ENCODE measurements around the gene TNK2. TPM values are rescaled to one million over a fixed set of nuclear protein-coding genes. Genes with fewer than 3 reads are reported as not detected.

TNK2 gene
- total RNA-seq, 1 experiment from 2014 or later, result 55.1 TPM

GRCh38 chr3:195916991-195917390 lies 8.6 kb upstream of the TNK2 start:
- POLR2A ChIA-PET, result no interaction called here

More at GRCh38 chr3:195916991-195917390, 8.6 kb upstream of the TNK2 start:
- ChIA-PET RAD21 (ENCODE audit: low non-redundant PET in 1 of 2, low total read pairs in 2 of 2, uncharacterized antibody in 2 of 2, unreplicated experiment in 2 of 2) (no interaction called here), CTCF (interaction anchor here (2.9 kb wide), 1 partner anchor 58 kb away, joined by 21 read pairs; no protein-coding TSS in a partner anchor)
- no peak overlapping the region for H3K27ac ChIP-seq (ENCODE audit: low read depth, low read length)
- TF ChIP-seq RAD21 (IDR thresholded peaks at IDR 0.05; ENCODE audit: low read depth), result no peak
- no peak for TF ChIP-seq REST (IDR thresholded peaks at IDR 0.05; ENCODE audit: low read depth)
- no peak for TF ChIP-seq CBX3 (IDR thresholded peaks at IDR 0.05; ENCODE audit: low read depth)
- no peak for TF ChIP-seq ATF3 (IDR thresholded peaks at IDR 0.05)
- no peak for TF ChIP-seq CEBPB (IDR thresholded peaks at IDR 0.05; ENCODE audit: low read depth)
- no peak for TF ChIP-seq YY1 (IDR thresholded peaks at IDR 0.05; ENCODE audit: extremely low read depth, insufficient replicate concordance, low read depth, low read length)
- no peak for TF ChIP-seq TCF7L2 (IDR thresholded peaks at IDR 0.05; ENCODE audit: borderline replicate concordance, extremely low read depth, insufficient read depth, insufficient read length)
- no peak for TF ChIP-seq JUND (IDR thresholded peaks at IDR 0.05)
- TF ChIP-seq SRF (IDR thresholded peaks at IDR 0.05; ENCODE audit: low read depth), result no peak
- TF ChIP-seq MAX (IDR thresholded peaks at IDR 0.05), result no peak
- no peak for TF ChIP-seq SP1 (IDR thresholded peaks at IDR 0.05; ENCODE audit: low read depth)
- TF ChIP-seq ZFX (IDR thresholded peaks at IDR 0.05), result no peak
- no TSS peak for BruUV-seq (replicated peaks)
- H3K4me2 ChIP-seq (ENCODE audit: low read length), result no peak overlapping the region
- intact Hi-C loops (cut with micrococcal nuclease), result no loop called here
- ATAC-seq (no peak), DNase-seq (ENCODE audit: low read depth, low spot score) (no peak)
- H3K9ac ChIP-seq (ENCODE audit: low read length), result no peak overlapping the region
- no peaks in the 10 kb centered on the region for H4K20me1 ChIP-seq (ENCODE audit: insufficient read depth)
- H3K4me1 ChIP-seq (ENCODE audit: control insufficient read depth in 1 of 2, insufficient read depth in 2 of 2, low read length in 2 of 2), result peaks cover 8 to 19% of the 10 kb centered on the region in 2 experiments
- H2AFZ ChIP-seq (ENCODE audit: low read depth, low read length, poor library complexity, severe bottlenecking), result no peak overlapping the region
- H3K4me3 ChIP-seq (replicated peaks in 1 of 2; ENCODE audit: low read depth in 1 of 2, low read length in 2 of 2), result no peak overlapping the region
- H3K27me3 ChIP-seq (ENCODE audit: insufficient read depth, low read length), result no peaks in the 10 kb centered on the region
- no peaks in the 10 kb centered on the region for H3K9me3 ChIP-seq (ENCODE audit: control insufficient read depth in 1 of 2, insufficient read depth in 1 of 2, low read depth in 1 of 2, low read length in 2 of 2)
- H3K79me2 ChIP-seq (ENCODE audit: insufficient read depth, low read length), result no peaks in the 10 kb centered on the region
- H3K36me3 ChIP-seq (ENCODE audit: control insufficient read depth in 1 of 2, insufficient read depth in 2 of 2, low read length in 2 of 2), result no peaks in the 10 kb centered on the region
- no peaks in the 10 kb centered on the region for H3K9me2 ChIP-seq (ENCODE audit: insufficient read depth)

Measured in HCT116 (cell line).